Right lobe of liver (tissue), 6 donors: Measurements from ENCODE around the gene CSN1S1. TPM values are rescaled to one million over a fixed set of nuclear protein-coding genes. Genes with fewer than 3 reads are reported as not detected.

Experiments used
- ATAC-seq, 4 donors: fragments of 200-7000 bp; cut with Tn5 transposase; one replicate each; pipeline ENCODE4 v1.9.1; 2020; ENCODE audit warnings: mild to moderate bottlenecking in 4 of 4, moderate library complexity in 4 of 4
- DNase-seq, 3 donors: peaks; one replicate each; pipeline ENCODE4 v3.0.0-alpha.2; 2020
- H3K27ac ChIP-seq, 3 donors: fragments of 200-600 bp; one replicate each; pipeline ENCODE4 v1.8.0; 2022
- H3K27me3 ChIP-seq, 2 donors: fragments of 200-600 bp; one replicate each; pipeline ENCODE4 v1.8.0; 2022
- H3K36me3 ChIP-seq, 4 donors: fragments of 200-600 bp; sonication (generic) in 1 of 4; one replicate each; pipeline versions ENCODE4 v1.5.1 to v1.8.0; 2017 to 2022; ENCODE audit warnings: control low read depth in 1 of 4
- H3K4me1 ChIP-seq, 4 donors: fragments of 200-600 bp; sonication (generic) in 1 of 4; one replicate each; pipeline versions ENCODE4 v1.5.1 to v1.8.0; 2017 to 2022; ENCODE audit warnings: control low read depth in 1 of 4
- H3K4me3 ChIP-seq, 3 donors: fragments of 200-600 bp; one replicate each; pipeline ENCODE4 v1.8.0; 2022
- H3K9me3 ChIP-seq, 4 donors: fragments of 200-600 bp; sonication (generic) in 1 of 4; one replicate each; pipeline versions ENCODE4 v1.5.1 to v1.8.0; 2017 to 2022; ENCODE audit warnings: control low read depth in 1 of 4
- POLR2A ChIP-seq: fragments of 450-650 bp; IDR thresholded peaks from one replicate; pipeline ENCODE4 v1.6.1; 2017; ENCODE audit warnings: antibody characterized with exemption, mild to moderate bottlenecking
- WGBS: methylation state at CpG from one replicate; pipeline ENCODE4 v1.1.6; 2018; ENCODE audit warnings: low coverage, low lambda C conversion rate; ENCODE audit not compliant: insufficient coverage; ENCODE audit errors: missing lambda C conversion rate; 5-methylcytosine and 5-hydroxymethylcytosine counted together
- intact Hi-C, 2 donors: fragments of 100-400 bp; cut with DNase I; formaldehyde crosslinking; loops; one replicate each; pipeline versions ENCODE4 v1.11.2 to v1.14.1; 2022
- total RNA-seq, 6 experiments: library from RNA; depleted of rRNA in 2 of 6; stranded (reverse); fragments of >200 nt in 2 of 6; fragmentation: NEBNext Ultra II Directional in 3 of 6; extraction: Animal tissue kit (Norgen Biotek cat#: 25700) in 3 of 6; gene quantifications; one replicate each; pipeline versions ENCODE4 v1.1.0 to v1.2.4, GENCODE V29; 2016 to 2023
- TF ChIP-seq, protein P1 (sequence below), 4 donors: fragments of 200-600 bp in 3 of 4; fragments of 450-650 bp in 1 of 4; IDR thresholded peaks; one replicate each; pipeline versions ENCODE4 v1.5.1 to v1.8.0; 2016 to 2022; ENCODE audit warnings: antibody characterized with exemption in 4 of 4, mild to moderate bottlenecking in 2 of 4
- donor health status: DM: no; HTN: yes; CAD: no.
- donor health status: DM: no; HTN: no; CAD: no.
- donor health status: DM: no; HTN: no; CAD: no.
- donor health status: DM: no; HTN: yes; CAD: no.
- donor health status: DM: no; HTN: yes; CAD: no.

The CSN1S1 gene
- total RNA-seq, 6 experiments from 2014 or later: not detected

DNA sequence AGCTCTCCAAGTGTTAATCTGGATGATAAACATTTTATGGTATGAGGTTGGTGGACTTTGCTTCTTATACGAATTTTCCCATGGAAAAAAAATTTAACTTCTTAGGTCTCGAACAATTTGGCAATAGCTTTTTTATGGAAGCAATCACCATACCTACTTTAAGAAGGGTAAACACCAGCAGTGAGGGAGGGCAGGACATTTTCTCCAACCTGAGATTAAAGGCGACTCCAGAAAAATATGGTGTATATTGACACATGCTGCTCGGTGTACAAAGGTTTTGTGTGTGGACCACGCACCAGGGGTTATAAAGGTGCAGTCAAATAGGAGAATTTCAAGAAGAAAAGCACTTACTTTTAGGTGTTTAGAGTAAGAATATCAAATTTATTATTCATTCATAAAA lies 36.7 kb upstream of the CSN1S1 start:
- H3K27me3 ChIP-seq: no peaks in the 10 kb centered on the region
- 17% methylated on average over 5 of the region's 5 CpGs for WGBS
- ATAC-seq: no peak
- TF ChIP-seq, protein P1, sequence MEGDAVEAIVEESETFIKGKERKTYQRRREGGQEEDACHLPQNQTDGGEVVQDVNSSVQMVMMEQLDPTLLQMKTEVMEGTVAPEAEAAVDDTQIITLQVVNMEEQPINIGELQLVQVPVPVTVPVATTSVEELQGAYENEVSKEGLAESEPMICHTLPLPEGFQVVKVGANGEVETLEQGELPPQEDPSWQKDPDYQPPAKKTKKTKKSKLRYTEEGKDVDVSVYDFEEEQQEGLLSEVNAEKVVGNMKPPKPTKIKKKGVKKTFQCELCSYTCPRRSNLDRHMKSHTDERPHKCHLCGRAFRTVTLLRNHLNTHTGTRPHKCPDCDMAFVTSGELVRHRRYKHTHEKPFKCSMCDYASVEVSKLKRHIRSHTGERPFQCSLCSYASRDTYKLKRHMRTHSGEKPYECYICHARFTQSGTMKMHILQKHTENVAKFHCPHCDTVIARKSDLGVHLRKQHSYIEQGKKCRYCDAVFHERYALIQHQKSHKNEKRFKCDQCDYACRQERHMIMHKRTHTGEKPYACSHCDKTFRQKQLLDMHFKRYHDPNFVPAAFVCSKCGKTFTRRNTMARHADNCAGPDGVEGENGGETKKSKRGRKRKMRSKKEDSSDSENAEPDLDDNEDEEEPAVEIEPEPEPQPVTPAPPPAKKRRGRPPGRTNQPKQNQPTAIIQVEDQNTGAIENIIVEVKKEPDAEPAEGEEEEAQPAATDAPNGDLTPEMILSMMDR (IDR thresholded peaks at IDR 0.05): no peak
- no peak for TF ChIP-seq POLR2A
- no peaks in the 10 kb centered on the region for H3K9me3 ChIP-seq
- intact Hi-C loops: loop anchor here in 1 of 2 donors (10.0 kb wide), 1 partner anchor 291 kb away; no protein-coding TSS in a partner anchor
- no peak overlapping the region for H3K27ac ChIP-seq
- H3K4me1 ChIP-seq: no peaks in the 10 kb centered on the region
- H3K36me3 ChIP-seq: no peaks in the 10 kb centered on the region
- H3K4me3 ChIP-seq: no peak overlapping the region
- no peak for DNase-seq

DNA sequence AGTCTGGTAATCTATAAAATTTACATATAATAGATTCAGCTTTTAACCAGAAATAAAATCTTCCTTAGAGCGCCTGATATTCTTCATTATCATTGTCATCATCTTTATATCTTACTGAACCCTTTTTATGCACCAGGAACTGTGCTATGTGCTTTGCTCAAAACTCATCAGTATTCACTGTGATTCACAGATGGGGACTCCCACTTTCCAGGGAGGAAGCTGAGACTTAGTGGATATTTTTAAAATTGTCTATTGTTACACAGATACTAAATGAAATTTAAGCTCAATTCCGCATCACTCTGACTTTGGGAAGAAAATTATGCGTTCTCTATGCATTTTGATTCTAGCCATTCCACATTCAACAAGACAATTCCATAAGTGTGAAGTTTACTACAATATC lies 36.1 kb upstream of the CSN1S1 start:
- H3K9me3 ChIP-seq: no peaks in the 10 kb centered on the region
- no peak overlapping the region for H3K4me3 ChIP-seq
- H3K27me3 ChIP-seq: no peaks in the 10 kb centered on the region
- TF ChIP-seq, protein P1 (IDR thresholded peaks at IDR 0.05): no peak
- WGBS: 89% methylated on average over 3 of the region's 3 CpGs
- intact Hi-C loops: loop anchor here in 1 of 2 donors (10.0 kb wide), 1 partner anchor 290 kb away; no protein-coding TSS in a partner anchor
- no peaks in the 10 kb centered on the region for H3K4me1 ChIP-seq
- H3K36me3 ChIP-seq: no peaks in the 10 kb centered on the region
- DNase-seq: no peak
- ATAC-seq: no peak
- no peak overlapping the region for H3K27ac ChIP-seq

DNA sequence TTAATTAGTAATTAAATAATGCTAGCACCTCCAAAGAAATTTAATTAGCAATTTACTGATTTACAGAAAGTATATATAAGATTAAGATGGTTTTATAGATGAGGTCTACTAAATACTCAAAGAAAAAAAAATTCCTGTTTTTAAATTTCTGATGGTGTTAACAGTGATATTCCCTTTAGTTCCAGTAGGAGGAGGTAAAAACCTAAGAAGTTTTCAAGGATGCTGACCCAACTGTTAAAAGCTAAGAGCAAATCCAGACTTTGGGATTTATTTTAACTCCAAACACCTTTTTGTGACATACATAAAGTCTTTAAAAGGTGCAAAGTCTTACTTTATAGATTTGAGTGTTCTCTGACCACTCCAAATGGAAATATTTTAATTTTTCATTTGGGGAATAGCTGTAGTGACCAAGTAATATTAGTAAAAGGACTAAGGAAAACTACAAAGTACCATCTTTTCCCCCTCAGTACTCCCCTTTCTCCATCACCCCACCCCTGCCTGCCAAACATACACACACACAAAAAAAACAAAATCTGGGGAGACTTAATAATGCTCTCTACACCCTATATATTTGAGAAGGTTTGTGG lies 34.2 kb upstream of the CSN1S1 start:
- intact Hi-C loops: loop anchor here in 1 of 2 donors (10.0 kb wide), 1 partner anchor 288 kb away; no protein-coding TSS in a partner anchor
- Histone ChIP-seq H3K4me3 (no peak overlapping the region), H3K36me3 (no peaks in the 10 kb centered on the region), H3K27ac (no peak overlapping the region), H3K4me1 (no peaks in the 10 kb centered on the region), H3K9me3 (no peaks in the 10 kb centered on the region), H3K27me3 (no peaks in the 10 kb centered on the region)
- TF ChIP-seq POLR2A: no peak
- TF ChIP-seq, protein P1 (IDR thresholded peaks at IDR 0.05): peak; percentile 52 to 56 (median 55)
- peak in 1 of 4 donors; percentile 31 for ATAC-seq
- no peak for DNase-seq

DNA sequence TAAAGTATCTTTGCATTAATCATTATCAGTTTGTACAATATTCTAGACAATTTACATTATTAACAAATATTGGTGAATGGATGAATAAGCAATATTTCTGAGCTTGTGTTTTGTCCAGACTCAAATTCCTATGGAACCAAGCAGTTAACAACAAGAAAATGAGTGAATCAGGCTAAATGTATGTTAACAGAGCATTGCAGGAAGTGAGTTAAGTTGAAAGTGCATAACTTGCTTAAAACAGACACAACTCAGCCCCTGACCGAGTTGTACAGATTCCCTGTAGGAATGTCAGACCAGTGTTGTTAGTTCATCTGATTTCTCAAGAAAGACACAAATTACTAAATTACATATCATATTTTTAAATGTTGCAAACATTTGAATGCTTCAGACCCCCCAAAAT lies 23.7 kb upstream of the CSN1S1 start:
- TF ChIP-seq, protein P1 (IDR thresholded peaks at IDR 0.05): no peak
- no peak for TF ChIP-seq POLR2A
- Histone ChIP-seq H3K4me1 (no peaks in the 10 kb centered on the region), H3K4me3 (no peak overlapping the region), H3K27me3 (no peaks in the 10 kb centered on the region), H3K36me3 (no peaks in the 10 kb centered on the region), H3K27ac (no peak overlapping the region), H3K9me3 (no peaks in the 10 kb centered on the region)
- ATAC-seq (no peak), DNase-seq (no peak)
- intact Hi-C loops: no loop called here
- 28% methylated on average over 1 of the region's 1 CpG for WGBS

DNA sequence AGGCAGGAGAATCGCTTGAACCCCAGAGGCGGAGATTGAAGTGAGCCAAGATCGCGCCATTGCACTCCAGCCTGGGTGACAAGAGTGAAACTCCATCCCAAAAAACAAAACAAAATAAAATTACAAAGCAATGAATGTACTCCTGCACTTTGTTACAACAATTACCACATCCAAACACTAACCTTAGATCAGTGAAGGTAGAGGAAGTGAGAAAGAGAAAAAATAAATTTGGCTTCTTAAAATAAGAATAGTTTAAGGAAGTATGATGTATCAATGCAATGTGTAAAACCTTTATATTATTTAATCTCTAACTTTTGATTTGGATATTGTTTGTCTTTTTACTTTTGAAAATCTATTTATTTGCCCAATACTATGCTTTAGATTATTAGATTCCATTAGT lies 21.7 kb upstream of the CSN1S1 start:
- DNase-seq (no peak), ATAC-seq (no peak)
- no peaks in the 10 kb centered on the region for H3K9me3 ChIP-seq
- no peak overlapping the region for H3K4me3 ChIP-seq
- no peak overlapping the region for H3K27ac ChIP-seq
- intact Hi-C loops: no loop called here
- no peaks in the 10 kb centered on the region for H3K36me3 ChIP-seq
- 89% methylated on average over 4 of the region's 4 CpGs for WGBS
- no peaks in the 10 kb centered on the region for H3K27me3 ChIP-seq
- no peak for TF ChIP-seq POLR2A
- TF ChIP-seq, protein P1 (IDR thresholded peaks at IDR 0.05): no peak
- no peaks in the 10 kb centered on the region for H3K4me1 ChIP-seq
